ENCODE measurements around the gene KATNAL2.
A peak's percentile ranks its signal among the peaks of the same experiment; 100 is the strongest.

KATNAL2 gene

DNA sequence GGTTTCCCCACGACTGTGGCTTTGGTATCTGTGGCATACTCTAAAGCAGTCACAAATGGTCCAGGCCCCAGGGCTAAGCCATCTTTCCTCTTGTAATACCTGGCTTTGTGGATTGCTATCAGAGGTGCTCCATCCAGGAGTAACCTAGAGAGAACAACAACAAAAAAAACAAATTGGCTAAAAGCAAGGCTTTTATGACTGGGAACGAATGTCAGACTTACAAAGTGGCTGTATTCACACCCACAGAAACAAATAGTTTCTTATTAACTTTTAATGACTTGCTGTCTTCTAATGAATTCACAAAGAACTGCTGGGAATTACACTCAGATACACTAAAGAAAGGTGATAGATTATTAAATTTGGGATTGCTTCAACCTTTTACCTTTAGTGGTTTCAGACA, 197.8 kb downstream of the KATNAL2 start:
- DNase-seq (ENCODE audit: low read depth in 3 of 3) = no peak

DNA sequence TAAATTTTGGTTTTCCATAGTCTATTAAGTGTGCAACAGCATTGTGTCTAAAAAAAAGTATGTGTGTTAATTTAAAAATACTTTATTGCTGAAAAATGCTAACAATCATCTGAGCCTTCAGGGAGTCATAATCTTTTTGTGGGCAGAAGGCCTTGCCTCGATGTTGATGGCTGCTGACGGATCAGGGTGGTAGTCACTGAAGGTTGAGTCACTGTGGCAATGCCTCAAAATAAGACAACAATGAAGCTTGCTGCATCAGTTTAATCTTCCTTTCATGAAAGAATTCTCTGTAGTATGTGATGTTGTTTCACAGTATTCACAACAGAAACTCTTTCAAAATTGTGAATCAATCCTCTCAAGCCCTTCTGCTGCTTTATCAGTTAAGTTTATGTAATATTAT, 201.6 kb downstream of the KATNAL2 start:
- DNase-seq (ENCODE audit: low read depth in 3 of 3) = no peak

DNA sequence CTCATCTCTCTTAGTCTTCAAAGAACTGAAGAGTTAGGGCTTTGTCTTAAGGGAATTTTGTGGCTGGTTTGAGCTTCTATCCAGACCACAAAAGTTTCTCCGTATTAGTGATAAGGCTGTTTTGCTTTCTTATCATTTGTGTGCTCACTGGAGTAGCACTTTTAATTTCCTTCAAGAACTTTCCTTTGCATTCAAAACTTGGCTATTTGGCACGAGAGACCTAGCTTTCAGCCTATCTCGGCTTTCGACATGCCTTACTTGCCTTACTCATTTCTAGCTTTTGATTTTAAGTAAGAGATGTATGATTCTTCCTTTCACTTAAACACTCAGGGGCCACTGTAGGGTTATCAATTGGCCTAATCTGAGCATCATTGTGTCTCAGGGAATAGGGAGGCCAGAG, 203.0 kb downstream of the KATNAL2 start:
- no peak for DNase-seq (ENCODE audit: low read depth in 3 of 3)

DNA sequence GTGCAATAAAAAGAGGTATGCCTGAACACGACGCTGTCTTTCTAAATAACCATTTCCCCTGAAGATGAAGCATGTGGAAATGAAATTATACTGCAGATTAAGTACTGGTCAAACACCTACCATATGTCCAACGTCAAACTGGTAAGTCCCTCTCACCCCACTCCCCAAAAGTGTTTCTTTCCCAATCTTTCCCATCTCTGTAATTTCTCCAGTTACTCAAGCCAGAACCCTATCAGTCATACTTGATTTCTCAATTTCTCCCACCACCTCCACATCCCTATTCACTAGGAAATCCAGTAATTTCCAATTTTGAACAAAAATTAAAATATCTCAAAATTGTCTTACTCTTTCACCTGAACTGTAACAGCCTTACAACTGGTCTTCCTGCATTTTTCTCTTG, 203.7 kb downstream of the KATNAL2 start:
- DNase-seq (ENCODE audit: low read depth in 3 of 3) = no peak

DNA sequence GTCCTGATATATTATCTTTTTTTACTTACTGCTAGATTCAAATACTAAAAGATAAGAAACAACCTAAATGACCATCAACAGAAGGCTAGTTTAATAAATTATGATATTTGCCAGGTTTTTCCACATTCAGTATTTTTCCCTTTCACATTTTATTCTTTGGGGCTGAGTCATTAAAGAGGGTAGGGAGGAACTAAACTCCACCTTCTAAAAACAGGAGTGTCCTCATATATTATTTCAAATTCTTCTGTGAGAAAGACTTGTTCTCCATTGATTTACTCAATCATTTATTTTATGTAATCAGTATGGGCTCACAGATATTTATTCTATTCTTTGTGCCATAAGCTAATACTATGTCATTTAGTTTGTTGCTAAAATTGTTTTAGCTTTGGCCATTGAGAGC, 223.9 kb downstream of the KATNAL2 start:
- no peak for DNase-seq (ENCODE audit: low read depth in 3 of 3)

DNA sequence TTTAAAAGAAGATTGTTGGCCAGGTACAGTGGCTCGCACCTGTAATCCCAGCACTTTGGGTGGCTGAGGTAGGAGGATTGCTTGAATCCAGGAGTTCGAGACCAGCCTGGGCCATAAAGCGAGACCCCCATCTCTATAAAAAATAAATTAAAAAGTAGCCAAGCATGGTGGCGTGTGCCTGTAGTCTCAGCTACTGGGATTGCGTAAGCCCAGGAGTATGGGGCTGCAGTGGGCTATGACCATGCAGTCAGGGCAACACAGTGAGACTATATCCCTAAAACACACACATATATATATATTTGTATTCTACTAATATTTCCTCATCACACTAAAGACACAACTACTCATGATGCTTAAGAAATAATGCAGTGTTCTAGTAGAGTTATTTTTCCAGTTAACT, 225.8 kb downstream of the KATNAL2 start:
- no peak for DNase-seq (ENCODE audit: low read depth in 3 of 3)

DNA sequence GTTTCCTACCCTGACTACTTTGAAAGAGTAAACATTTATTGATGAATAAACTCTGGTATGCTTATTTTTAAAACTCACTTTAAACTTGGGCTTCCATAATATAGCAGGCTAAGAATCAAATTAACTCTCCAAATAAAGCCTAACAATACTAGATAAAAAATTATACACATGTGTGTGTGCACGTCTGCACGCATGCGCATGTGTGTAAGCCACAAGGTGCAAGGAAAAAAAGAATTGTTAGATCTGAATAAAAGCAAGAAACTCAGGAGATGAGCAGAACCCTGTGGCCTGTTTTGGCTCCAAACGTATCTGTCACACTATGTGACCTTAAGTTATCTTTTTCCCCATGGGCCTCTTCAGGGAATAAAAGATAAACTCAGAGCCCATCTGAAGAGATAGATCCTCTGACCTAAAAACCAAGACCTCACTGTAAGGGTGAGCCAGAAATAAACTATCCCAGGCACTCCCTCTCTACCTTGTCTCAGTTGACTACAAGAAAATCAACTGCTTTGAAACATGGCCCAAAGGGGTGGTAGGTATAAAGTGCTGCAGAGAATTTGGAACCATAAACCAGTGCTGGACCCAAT, 226.6 kb downstream of the KATNAL2 start:
- no peak for DNase-seq (ENCODE audit: low read depth in 3 of 3)

DNA sequence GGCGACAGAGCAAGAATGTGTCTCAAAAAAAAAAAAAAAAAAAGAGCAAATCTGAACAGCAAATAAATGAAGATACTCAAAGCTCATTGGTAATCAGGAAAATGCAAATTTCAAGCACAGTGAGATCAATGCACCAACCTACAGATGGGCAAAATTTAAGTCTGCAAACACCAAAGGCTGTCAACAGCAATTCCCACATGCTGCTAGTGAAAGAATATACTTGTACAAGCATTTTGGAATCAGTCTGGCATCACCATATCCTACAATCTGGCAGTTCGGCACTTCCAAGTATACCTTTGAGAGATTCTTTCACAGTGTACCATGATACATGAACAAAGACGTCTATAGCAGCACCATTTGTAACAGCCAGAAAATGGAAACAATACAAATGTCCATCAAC, 228.8 kb downstream of the KATNAL2 start:
- no peak for DNase-seq (ENCODE audit: low read depth in 3 of 3)

DNA sequence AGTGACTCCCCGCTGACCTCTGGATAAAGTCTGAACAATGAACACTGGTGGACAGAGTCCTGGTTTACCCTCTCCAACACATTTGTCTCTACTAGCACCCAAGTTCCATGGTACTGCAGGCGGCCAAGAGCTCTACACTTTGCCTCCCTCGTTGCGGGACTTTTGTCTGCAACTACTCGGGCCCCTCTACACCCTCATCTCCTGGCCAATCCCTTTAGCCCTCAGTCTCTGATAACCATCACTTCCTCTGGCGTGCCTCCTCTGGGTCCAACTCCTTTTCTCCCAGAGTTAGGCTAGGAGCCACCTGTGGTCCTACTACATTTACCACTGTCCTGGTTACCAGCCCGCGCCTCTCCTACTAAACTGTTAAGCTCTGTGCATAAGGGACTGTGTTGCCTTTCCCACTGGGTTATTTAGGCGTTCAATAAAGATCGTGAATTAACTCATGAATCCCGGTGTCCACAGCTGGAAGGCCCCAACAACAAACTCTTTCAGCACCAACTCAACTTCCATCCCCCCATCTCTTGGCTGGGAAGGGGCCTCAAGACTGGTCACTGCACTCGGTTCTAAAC, 232.1 kb downstream of the KATNAL2 start:
- DNase-seq (ENCODE audit: low read depth in 3 of 3) = no peak

DNA sequence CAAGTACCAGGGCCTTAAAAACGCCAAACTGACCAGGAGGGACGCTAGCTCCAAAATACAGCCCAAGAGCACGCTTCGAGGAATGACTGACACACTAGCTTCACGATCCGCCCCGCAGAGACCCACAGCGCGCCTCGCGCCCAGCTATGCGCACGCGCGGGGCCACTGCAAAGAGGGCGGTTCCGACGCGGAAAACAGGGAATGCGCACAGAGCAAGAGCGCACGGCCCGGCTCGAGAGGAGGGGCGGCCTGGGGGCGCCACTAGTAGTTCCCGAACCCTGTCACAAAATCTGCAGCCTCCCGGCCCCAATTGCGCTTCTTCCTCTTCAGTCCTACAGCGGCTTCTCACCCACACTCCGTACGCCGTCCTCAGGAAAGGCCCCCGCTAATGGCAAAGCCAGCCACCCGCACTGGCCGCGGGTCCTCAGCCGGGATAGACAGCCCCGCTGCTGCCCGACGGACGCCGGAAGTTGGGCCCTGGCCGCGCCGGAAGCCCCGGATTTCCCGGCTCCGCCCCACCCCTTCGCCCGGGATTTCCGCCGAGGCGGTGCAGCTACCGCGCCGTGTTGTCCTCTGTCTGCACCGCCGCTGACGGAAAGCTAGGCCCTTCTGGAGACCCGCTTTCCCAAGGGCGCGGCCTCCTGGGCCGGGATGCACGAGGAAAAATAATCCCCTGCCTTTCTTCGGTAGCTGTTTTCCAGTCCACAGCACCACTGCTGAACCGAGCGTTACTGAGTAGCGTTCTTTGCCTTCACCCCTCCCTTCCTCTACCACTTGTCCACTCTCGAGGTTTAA, 232.8 kb downstream of the KATNAL2 start, which contains the start of gene HDHD2:
Gene HDHD2 (minus strand): TSS at position 472 of the 795 bp plus-strand sequence. CDS start 14,061 bp downstream, outside the sequence.
- peak; percentile 59 to 66 (median 60) for DNase-seq (ENCODE audit: low read depth in 3 of 3)

DNA sequence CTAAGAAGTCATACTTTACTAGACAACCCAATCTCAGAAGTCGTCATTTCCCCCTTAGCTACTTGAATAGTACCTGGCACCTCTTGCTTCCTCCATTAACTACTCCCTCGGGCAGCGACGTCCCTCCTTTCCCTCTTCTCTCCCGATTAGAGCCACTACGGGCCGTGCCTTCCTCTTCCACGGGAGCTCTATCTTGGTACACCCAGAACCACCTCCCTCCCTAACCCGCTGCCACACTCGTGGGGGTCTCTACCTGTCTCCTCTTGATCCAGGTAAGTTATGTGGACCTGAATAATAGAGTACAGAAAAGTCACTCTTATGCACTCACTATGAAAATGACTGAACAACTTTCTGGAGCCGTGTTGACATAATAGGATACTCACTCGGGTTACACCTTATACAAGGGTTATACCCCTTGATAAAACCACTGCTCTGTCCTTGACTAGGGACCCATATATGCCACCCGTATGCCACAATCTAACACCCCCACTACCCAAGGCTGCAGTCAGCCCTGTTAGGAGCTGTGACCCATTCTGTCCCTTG, 233.5 kb downstream of the KATNAL2 start:
- DNase-seq (ENCODE audit: low read depth in 3 of 3) = no peak

DNA sequence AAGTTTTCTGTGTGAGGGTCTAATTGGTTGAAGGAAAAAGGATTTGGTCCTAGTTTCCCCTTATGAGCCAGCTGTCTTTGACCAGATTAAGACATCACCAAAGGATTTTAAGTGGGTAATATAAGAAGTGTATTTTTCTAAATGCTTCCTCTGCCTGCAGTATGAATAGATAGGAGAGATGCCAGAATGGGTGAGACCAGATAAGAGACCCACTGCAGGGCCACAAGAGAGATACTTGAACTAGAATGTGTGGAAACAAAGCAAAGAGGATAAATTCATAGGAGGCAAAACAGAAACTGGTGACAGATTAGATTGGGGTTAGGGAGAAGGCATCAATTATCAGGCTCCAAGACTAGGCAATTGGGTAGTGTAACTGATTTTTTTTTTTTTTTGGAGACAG, 234.0 kb downstream of the KATNAL2 start:
- DNase-seq (ENCODE audit: low read depth in 3 of 3) = no peak

Data from stimulated activated CD4-positive, alpha-beta T cell treated with anti-CD3 and anti-CD28 coated beads, TNF-alpha, amount 100 ng/mL, for 4 hours (primary cell).